Islet precursor cell (in vitro differentiated cells): ENCODE measurements around the gene CPNE2.
"Not testable (repeated sequence)": the region's sequence is repeated elsewhere in the genome, so short reads cannot be mapped to it uniquely, and the experiment has no call there.

Experiments
- DNase-seq: peaks from one replicate; pipeline ENCODE4 v3.0.0-alpha.2; 2018

The CPNE2 gene

DNA sequence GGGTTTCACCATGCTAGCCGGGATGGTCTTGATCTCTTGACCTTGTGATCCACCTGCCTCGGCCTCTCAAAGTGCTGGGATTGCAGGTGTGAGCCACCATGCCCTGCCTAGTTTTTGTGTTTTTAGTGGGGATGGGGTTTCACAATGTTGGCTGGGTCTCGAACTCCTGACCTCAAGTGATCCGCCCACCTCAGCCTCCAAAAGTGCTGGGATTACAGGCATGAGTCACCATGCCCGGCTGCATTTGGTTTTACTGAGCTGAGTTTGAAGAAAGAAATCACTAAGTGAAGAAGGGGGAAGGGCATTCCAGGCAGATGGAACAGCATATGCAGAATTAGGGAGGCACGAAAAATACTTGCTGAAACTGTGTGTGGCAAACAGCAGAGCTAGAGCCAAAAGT, 7.6 kb downstream of the CPNE2 start:
- DNase-seq = not testable (repeated sequence)

DNA sequence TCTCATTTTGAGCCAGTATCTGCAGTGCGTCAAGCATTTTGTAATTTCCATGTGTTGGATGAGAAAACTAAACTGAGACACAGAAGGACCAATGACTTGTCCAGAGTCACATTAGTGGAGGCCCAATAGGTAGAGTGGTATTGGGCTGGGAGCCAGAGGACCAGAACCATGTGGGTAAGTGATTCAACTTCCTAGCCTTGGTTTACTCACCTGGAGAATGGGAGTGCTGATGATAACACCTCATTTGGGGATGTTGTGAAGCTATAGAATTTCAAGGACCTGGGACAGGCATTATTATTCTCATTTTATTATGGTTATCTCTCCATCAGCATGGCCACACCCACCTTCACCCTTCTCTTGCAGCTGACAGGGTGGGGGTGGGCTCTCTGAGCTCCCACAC, 8.1 kb downstream of the CPNE2 start:
- no peak for DNase-seq

GRCh38 chr16:57102888-57103851, 10.8 kb downstream of the CPNE2 start:
- DNase-seq = no peak

DNA sequence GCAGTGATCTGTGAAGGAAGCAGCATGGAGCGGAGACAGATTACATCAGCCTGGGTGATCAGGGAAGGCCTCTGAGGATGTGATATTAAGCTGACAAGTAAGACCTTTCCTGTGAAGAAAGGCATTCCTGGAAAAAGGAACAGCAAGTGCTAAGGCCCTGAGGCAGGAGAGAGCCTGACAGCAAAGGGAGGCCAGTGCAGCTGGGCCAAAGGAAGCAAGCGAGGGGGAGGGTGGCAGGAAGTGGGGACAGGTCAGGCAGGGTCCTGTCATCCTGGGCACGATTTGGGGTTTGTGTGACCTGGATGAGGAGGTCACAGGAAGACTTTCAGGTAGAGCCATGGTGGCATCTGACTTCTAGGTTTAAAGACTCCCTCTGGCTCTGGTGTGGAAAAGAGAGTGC, 12.3 kb downstream of the CPNE2 start:
- DNase-seq = no peak

DNA sequence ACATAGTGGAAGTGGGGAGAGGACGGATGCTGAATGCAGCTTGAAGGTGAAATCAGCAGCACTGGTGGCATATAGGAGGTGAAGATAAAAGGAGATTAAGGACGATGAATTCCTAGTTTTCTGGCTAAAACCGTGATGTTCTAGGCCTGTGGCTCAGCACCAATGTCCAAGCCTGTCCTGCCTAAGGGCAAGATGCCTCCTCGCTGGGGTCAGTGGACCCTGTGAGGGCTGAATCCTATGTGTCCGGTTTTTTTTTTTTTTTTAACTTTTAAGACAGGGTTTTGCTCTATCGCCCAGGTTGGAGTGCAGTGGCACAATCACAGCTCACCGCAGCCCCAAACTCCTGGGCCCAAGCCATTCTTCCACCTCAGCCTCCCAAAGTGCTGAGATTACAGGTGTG, 12.8 kb downstream of the CPNE2 start:
- no peak for DNase-seq

DNA sequence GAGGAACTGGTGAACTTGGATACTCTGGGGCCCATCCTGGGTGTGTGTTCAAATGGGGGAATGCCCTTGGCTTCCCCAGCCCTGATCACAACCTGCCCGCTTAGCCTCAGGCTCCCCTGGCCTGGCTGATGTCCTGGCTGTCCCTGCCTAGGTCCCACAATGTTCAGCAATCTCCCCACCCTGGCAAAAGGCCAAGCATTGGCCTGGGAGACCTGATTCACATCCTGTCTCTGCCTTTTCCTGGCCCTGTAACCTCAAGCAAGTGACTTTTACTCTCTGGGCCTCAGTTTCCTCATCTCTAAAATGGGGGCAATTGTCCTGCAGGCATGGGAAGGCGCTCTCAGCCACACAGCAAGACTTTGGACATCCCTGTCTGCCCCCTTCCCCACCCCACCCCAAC, 14.4 kb downstream of the CPNE2 start:
- no peak for DNase-seq

- no peak for DNase-seq
Observed at GRCh38 chr16:57107321-57107922, 15.0 kb downstream of the CPNE2 start.

GRCh38 chr16:57108432-57108831, 16.0 kb downstream of the CPNE2 start:
- DNase-seq = no peak

GRCh38 chr16:57109259-57110105, 17.1 kb downstream of the CPNE2 start:
- not testable (repeated sequence) for DNase-seq

DNA sequence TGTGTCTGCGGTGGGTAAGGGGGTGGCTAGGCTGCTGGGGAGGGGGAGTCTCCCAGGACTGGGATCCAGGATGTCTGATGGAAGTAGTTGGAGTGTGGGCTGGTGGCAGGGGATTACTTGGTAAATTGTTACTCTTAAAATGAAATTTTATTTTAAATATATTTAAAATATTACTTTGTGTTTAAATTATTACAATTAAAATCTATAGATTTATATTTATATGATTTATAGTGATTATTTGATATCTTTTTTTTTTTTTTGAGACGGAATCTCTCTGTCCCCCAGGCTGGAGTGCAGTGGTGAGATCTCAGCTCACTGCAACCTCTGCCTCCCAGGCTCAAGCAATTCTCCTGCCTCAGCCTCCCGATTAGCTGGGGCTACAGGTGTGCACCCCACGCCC, 18.6 kb downstream of the CPNE2 start:
- no peak for DNase-seq

DNA sequence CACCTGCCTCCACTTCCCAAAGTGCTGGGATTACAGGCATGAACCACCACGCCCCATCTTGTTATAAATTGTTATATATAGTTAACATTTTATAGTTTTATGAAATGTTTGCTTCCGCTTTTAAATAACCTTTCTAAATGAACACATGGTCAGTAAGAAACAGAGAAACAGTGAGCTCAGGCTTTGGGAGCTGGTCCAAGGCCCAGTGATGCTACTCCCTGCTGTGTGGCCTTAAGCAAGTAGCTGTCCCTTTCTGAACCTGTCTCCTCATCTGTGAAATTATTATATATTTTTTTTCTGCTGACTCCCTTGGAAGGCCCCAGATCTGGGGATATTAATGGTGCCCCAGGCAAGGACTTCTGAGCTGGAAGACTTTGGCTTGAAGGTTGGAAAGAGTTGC, 19.0 kb downstream of the CPNE2 start:
- no peak for DNase-seq

GRCh38 chr16:57112403-57113041, 20.1 kb downstream of the CPNE2 start:
- no peak for DNase-seq

GRCh38 chr16:57113042-57113453, 20.7 kb downstream of the CPNE2 start:
- no peak for DNase-seq

DNA sequence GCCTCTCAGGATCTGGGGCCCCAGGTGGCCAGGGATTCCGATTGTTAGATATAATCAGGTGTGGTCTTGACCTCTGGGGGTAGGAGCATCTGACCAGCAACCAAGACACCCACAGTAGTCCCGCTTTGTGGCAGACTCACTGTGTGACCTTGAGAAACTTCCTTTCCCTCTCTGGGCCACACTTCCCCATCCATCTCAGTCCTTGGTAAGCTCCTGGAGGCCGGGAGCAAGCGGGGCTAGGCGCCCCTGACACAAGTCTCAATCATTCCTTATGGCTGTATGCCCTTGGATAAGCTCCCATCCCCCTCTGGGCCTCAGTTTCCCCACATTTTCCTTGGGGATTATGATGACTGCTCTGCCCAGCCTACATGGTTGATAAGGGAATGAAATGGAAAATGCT, 21.3 kb downstream of the CPNE2 start:
- DNase-seq = no peak

DNA sequence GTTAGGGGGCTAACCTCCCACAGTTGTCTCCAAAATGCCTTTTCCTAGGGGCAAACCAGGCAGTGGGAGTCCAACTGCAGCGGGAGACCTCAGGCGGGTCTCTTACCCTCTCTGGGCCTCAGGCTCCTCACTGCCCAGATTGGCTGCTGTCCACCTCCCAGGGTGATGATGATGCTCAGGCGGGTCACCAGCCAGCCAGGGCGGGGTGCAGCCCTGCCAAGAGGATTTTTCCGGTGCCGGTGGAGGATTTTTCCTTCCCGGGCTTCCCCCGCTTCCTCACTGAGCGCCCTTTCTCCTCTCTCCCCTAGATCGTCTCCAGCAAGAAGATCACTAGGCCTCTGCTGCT, 22.8 kb downstream of the CPNE2 start:
- no peak for DNase-seq

DNA sequence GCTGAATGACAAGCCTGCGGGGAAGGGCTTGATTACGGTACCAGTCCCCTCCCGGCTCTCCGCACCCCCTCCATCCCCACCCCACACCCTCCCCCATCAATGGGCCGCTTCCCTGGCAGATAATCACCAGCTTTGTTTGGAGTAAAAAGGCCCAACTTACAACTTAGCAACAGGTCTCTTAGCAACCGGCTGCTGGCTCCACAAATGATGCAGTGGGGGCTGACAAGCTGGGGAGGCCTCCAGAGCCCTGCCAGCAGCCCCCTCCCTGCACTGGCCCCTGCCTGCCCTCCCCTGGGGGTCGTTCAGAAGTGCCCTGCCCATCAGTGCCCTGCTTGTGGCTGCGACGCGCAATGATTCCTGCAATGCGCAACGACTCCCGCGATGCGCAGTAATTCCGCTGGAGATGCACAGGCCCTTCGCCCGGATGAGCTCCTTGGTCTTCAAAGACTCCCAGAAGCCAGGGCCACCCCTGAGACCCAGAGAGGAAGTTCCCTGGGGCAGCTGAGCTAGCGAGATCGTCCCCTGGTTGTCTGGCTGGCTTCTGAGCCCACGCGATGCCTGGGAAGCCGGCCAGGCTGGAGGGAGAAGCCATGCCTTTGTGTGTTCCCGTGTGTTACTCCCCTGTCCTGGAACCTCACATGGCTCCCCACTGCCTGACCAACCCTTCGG, 23.3 kb downstream of the CPNE2 start:
- no peak for DNase-seq

- DNase-seq = no peak
Observed at GRCh38 chr16:57118461-57119084, 26.2 kb downstream of the CPNE2 start.

DNA sequence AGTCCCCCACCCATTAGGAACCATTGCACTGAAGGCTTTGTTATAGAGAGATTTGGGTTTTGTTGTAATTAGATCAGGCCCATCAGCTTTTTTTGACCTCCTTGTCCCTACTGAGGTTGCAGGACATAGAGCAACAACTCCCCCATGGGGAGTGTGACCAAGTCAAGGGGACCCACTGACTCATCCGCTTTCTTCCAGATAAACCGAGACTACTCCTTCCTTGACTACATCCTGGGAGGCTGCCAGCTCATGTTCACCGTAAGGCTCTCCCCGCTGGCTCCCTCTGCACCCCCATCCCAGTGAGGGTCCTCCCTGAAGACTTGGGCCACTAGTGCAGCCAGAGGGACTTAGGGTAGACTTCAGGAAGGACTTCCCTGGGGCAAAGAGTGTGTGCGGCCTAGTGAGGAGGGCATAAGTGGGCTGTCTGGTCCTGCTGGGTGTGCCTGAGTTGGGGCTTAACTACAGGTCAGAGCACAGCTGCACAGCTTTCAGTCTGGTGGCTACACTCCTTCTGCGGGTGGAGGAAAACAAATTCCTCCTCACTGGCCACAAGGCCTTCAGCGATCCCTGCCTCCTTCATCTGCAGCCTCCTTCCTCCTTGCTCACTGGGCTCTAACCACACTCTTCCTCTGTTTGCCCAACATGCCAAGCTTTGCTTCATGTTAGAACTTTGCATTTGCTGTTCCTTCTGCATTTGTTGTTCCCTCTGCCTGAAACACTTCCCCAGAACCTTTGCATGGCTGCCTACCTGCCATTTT, 31.0 kb downstream of the CPNE2 start:
- DNase-seq = no peak

DNA sequence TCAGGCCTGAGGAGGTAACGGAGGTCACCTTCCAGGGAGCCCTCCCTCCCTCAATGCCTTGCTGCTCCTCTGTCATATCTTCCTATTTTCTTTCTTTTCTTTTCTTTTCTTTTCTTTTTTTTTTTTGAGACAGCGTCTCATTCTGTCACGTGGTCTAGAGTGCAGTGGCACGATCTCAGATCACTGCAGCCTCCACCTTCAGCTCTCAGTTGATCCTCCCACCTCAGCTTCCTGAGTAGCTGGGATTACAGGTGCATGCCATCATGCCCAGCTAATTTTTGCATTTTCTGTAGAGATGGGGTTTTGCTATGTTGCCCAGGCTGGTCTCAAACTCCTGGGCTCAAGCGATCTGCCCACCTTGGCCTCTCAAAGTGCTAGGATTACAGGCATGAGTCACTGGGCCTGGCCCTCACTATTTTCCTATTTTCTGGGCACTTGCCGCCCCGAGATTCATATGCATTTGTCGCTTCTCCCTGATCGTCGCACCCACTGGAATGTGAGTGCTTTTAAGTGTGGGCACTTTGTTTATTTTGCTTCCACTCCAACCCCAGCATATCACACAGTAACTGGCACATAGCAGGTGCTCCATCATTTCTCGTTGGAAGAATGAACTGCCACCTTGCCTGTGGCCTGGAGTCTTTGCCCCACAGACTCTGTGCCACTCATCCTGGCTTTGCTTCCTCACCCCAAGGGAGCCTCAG, 31.7 kb downstream of the CPNE2 start:
- no peak for DNase-seq

- no peak for DNase-seq
Observed at GRCh38 chr16:57125376-57125775, 33.0 kb downstream of the CPNE2 start.

DNA sequence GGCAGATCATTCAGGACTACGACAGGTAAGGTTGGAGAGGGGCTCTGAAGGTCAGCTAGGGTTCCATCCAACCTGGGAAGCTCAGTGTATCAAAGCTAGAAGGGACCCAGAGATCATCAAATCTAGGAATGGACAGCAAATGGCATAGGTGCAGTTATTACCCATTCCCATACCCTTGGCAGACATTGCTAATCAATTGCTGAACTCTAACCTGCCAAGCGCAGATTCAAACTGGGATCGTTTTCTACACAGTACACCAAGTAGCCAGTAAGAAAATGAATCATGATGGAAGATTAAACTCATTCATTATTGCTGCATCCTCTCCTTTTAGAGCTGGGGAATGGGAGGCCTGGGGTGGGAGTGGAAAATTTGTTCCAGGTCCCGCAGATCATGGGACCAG, 33.6 kb downstream of the CPNE2 start:
- no peak for DNase-seq
